H1 (cell line): ENCODE data around the gene SSU72. TPM values are rescaled to one million over a fixed set of nuclear protein-coding genes. Genes with fewer than 3 reads are reported as not detected.

Source experiments
- SP4 ChIP-seq: IDR thresholded peaks from 2 replicates; pipeline ENCODE4 v1.6.1; 2012; ENCODE audit warnings: low read length, inconsistent platforms
- SRF ChIP-seq: IDR thresholded peaks from 2 replicates; pipeline ENCODE4 v1.6.1; 2011; ENCODE audit warnings: mild to moderate bottlenecking, low read depth, low read length, moderate library complexity
- TAF1 ChIP-seq: IDR thresholded peaks from 2 replicates; pipeline ENCODE4 v1.6.1; 2011; ENCODE audit warnings: mild to moderate bottlenecking, low read depth, low read length
- polyA plus RNA-seq, 7 experiments: library from polyadenylated mRNA; depleted of rRNA in 3 of 7; stranded (reverse) in 5 of 7; unstranded in 2 of 7; fragments of >200 nt in 5 of 7; fragments of 200-250 nt in 2 of 7; gene quantifications; 1 replicate in 5 of 7; 2 replicates in 1 of 7; 4 replicates in 1 of 7; pipeline versions ENCODE4 v1.2.1 to v1.2.3, GENCODE V29; 2011 to 2013; ENCODE audit warnings: missing spikeins in 2 of 7, mixed read lengths in 2 of 7
- total RNA-seq: library from RNA; stranded (reverse); fragmentation: NEBNext Ultra II Directional; extraction: Animal tissue kit (Norgen Biotek cat#: 25700); gene quantifications from 2 replicates; pipeline ENCODE4 v1.2.1, GENCODE V29; 2021
- TF ChIP-seq, protein P1 (sequence below): fragments of 300-600 bp; sonication (generic); IDR thresholded peaks from 2 replicates; pipeline ENCODE4 v1.7.1; 2012; ENCODE audit warnings: low read length, moderate library complexity, mild to moderate bottlenecking, inconsistent platforms; ENCODE audit not compliant: insufficient replicate concordance

SSU72 gene
- total and polyA plus RNA-seq, 2 of the 8 experiments (the other 6 are each of a cell fraction or from before 2014, with no cell fraction given): 110 to 165 TPM

DNA sequence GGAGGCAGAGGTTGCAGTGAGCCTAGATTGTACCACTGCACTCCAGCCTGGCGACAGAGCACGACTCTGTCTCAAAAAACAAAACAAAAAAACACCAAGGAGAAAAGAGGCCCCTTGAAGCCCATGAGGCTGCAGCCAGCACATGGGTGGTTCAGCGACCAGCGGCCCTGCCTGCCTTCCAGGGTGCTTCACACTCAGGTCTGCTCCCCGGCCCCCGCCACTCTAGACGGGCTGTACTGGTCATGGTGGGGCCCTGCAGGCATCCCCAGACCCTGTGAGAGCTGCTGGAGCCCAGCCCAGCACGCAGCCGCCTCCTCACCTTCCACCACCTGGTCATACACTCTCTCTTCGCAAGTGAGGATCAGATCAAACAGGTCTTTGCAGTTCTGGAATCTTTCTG is 30.1 kb downstream of the SSU72 start (continued):
- TF ChIP-seq TAF1 (no peak), SP4 (no peak), SRF (no peak)
- TF ChIP-seq, protein P1, sequence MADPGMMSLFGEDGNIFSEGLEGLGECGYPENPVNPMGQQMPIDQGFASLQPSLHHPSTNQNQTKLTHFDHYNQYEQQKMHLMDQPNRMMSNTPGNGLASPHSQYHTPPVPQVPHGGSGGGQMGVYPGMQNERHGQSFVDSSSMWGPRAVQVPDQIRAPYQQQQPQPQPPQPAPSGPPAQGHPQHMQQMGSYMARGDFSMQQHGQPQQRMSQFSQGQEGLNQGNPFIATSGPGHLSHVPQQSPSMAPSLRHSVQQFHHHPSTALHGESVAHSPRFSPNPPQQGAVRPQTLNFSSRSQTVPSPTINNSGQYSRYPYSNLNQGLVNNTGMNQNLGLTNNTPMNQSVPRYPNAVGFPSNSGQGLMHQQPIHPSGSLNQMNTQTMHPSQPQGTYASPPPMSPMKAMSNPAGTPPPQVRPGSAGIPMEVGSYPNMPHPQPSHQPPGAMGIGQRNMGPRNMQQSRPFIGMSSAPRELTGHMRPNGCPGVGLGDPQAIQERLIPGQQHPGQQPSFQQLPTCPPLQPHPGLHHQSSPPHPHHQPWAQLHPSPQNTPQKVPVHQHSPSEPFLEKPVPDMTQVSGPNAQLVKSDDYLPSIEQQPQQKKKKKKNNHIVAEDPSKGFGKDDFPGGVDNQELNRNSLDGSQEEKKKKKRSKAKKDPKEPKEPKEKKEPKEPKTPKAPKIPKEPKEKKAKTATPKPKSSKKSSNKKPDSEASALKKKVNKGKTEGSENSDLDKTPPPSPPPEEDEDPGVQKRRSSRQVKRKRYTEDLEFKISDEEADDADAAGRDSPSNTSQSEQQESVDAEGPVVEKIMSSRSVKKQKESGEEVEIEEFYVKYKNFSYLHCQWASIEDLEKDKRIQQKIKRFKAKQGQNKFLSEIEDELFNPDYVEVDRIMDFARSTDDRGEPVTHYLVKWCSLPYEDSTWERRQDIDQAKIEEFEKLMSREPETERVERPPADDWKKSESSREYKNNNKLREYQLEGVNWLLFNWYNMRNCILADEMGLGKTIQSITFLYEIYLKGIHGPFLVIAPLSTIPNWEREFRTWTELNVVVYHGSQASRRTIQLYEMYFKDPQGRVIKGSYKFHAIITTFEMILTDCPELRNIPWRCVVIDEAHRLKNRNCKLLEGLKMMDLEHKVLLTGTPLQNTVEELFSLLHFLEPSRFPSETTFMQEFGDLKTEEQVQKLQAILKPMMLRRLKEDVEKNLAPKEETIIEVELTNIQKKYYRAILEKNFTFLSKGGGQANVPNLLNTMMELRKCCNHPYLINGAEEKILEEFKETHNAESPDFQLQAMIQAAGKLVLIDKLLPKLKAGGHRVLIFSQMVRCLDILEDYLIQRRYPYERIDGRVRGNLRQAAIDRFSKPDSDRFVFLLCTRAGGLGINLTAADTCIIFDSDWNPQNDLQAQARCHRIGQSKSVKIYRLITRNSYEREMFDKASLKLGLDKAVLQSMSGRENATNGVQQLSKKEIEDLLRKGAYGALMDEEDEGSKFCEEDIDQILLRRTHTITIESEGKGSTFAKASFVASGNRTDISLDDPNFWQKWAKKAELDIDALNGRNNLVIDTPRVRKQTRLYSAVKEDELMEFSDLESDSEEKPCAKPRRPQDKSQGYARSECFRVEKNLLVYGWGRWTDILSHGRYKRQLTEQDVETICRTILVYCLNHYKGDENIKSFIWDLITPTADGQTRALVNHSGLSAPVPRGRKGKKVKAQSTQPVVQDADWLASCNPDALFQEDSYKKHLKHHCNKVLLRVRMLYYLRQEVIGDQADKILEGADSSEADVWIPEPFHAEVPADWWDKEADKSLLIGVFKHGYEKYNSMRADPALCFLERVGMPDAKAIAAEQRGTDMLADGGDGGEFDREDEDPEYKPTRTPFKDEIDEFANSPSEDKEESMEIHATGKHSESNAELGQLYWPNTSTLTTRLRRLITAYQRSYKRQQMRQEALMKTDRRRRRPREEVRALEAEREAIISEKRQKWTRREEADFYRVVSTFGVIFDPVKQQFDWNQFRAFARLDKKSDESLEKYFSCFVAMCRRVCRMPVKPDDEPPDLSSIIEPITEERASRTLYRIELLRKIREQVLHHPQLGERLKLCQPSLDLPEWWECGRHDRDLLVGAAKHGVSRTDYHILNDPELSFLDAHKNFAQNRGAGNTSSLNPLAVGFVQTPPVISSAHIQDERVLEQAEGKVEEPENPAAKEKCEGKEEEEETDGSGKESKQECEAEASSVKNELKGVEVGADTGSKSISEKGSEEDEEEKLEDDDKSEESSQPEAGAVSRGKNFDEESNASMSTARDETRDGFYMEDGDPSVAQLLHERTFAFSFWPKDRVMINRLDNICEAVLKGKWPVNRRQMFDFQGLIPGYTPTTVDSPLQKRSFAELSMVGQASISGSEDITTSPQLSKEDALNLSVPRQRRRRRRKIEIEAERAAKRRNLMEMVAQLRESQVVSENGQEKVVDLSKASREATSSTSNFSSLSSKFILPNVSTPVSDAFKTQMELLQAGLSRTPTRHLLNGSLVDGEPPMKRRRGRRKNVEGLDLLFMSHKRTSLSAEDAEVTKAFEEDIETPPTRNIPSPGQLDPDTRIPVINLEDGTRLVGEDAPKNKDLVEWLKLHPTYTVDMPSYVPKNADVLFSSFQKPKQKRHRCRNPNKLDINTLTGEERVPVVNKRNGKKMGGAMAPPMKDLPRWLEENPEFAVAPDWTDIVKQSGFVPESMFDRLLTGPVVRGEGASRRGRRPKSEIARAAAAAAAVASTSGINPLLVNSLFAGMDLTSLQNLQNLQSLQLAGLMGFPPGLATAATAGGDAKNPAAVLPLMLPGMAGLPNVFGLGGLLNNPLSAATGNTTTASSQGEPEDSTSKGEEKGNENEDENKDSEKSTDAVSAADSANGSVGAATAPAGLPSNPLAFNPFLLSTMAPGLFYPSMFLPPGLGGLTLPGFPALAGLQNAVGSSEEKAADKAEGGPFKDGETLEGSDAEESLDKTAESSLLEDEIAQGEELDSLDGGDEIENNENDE: no peak
- TF ChIP-seq, all 59 proteins: peak for 0
